Effector memory CD4-positive, alpha-beta T cell (primary cell): ENCODE measurements around the gene PPIAL4G.
"Not testable (repeated sequence)": the region's sequence is repeated elsewhere in the genome, so short reads cannot be mapped to it uniquely, and the experiment has no call there.

ENCODE experiments used
- DNase-seq, 3 donors: peaks; one replicate each; pipeline ENCODE4 v3.0.0-alpha.2; 2020
- H3K27ac ChIP-seq: 2 replicates; pipeline ENCODE4 v1.7.0; 2013; ENCODE audit warnings: mild to moderate bottlenecking, low read length, moderate library complexity; ENCODE audit not compliant: insufficient read depth, poor library complexity, severe bottlenecking
- H3K27me3 ChIP-seq: replicated peaks from 2 replicates; pipeline ENCODE4 v1.7.0; 2013; ENCODE audit warnings: mild to moderate bottlenecking, low read length; ENCODE audit not compliant: insufficient read depth, control insufficient read depth, poor library complexity, severe bottlenecking
- H3K36me3 ChIP-seq: 2 replicates; pipeline ENCODE4 v1.7.0; 2013; ENCODE audit warnings: mild to moderate bottlenecking, low read length, moderate library complexity; ENCODE audit not compliant: control insufficient read depth, insufficient read depth
- H3K4me1 ChIP-seq: 2 replicates; pipeline ENCODE4 v1.7.0; 2013; ENCODE audit warnings: low read length, mild to moderate bottlenecking; ENCODE audit not compliant: control insufficient read depth, insufficient read depth, poor library complexity, severe bottlenecking
- H3K4me3 ChIP-seq: 2 replicates; pipeline ENCODE4 v1.7.0; 2013; ENCODE audit warnings: low read length, low read depth, mild to moderate bottlenecking; ENCODE audit not compliant: insufficient read depth, poor library complexity, severe bottlenecking
- H3K9me3 ChIP-seq: 2 replicates; pipeline ENCODE4 v1.7.0; 2013; ENCODE audit warnings: mild to moderate bottlenecking, low read length, moderate library complexity; ENCODE audit not compliant: control insufficient read depth
- total RNA-seq, 3 donors: gene quantifications; one replicate each; lab custom pipeline; 2026; lab: John Stamatoyannopoulos, UW

Gene PPIAL4G
- 0 to 0.19 (median 0) reads per million in 3 donors for total RNA-seq

GRCh38 chr1:148483029-148483428 lies at the start of gene PPIAL4G:
Gene PPIAL4G, minus strand, starts transcription at chr1:148483302. Its CDS starts 50 bp downstream, at chr1:148483252.
- not testable (repeated sequence) for H3K4me1 ChIP-seq, H3K36me3 ChIP-seq, DNase-seq, H3K4me3 ChIP-seq, H3K27ac ChIP-seq, H3K27me3 ChIP-seq, H3K9me3 ChIP-seq

DNA sequence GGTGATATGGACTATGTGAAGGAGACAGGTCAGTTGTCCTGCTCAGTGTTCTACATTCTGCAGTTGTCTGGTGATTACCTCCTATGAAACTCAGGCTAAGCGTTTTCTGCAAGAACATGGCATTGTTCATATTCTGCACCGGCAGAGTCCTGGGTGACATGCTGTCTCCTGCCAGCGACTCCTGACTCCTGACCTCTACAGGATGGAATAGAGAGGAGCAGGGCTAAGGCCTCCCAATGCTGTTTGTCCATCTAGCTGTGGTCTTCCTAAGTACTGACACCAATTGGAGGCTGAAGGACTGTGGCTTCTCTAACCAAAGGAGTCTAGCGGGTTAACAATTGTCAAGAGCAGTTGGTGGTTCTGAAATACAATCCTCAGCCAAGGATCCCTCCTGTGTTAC lies 49.1 kb upstream of the PPIAL4G start:
- H3K4me3 ChIP-seq, H3K27ac ChIP-seq, H3K9me3 ChIP-seq, DNase-seq, H3K4me1 ChIP-seq, H3K36me3 ChIP-seq, H3K27me3 ChIP-seq: not testable (repeated sequence)

- not testable (repeated sequence) for H3K9me3 ChIP-seq, H3K36me3 ChIP-seq, H3K4me3 ChIP-seq, H3K4me1 ChIP-seq, H3K27me3 ChIP-seq
- DNase-seq, result peak; percentile 40 to 60 (median 44)
- peak overlapping the region; percentile 42 for H3K27ac ChIP-seq
These were observed 46.0 kb upstream of the PPIAL4G start for GRCh38 chr1:148529101-148529567.

- H3K9me3 ChIP-seq, DNase-seq, H3K27me3 ChIP-seq, H3K36me3 ChIP-seq, H3K4me3 ChIP-seq, H3K4me1 ChIP-seq: not testable (repeated sequence)
- H3K27ac ChIP-seq, result peak overlapping the region; percentile 42
These were observed 45.5 kb upstream of the PPIAL4G start for GRCh38 chr1:148528591-148528990.

DNA sequence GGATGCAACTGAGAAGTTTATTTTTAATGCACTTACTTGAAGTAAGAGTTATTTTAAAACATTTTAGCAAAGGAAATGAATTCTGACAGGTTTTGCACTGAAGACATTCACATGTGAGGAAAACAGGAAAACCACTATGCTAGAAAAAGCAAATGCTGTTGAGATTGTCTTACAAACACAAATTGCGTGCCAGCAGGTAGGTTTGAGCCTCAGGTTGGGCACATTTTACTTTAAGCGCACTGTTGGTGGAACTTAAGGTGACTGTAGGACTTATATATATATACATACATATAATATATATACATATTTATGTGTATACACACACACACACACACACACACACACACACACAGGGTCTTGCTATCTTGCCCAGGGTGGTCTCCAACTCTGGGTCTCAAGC lies 43.5 kb upstream of the PPIAL4G start:
- not testable (repeated sequence) for H3K4me3 ChIP-seq, H3K4me1 ChIP-seq, H3K9me3 ChIP-seq, H3K36me3 ChIP-seq, H3K27ac ChIP-seq, DNase-seq, H3K27me3 ChIP-seq

DNA sequence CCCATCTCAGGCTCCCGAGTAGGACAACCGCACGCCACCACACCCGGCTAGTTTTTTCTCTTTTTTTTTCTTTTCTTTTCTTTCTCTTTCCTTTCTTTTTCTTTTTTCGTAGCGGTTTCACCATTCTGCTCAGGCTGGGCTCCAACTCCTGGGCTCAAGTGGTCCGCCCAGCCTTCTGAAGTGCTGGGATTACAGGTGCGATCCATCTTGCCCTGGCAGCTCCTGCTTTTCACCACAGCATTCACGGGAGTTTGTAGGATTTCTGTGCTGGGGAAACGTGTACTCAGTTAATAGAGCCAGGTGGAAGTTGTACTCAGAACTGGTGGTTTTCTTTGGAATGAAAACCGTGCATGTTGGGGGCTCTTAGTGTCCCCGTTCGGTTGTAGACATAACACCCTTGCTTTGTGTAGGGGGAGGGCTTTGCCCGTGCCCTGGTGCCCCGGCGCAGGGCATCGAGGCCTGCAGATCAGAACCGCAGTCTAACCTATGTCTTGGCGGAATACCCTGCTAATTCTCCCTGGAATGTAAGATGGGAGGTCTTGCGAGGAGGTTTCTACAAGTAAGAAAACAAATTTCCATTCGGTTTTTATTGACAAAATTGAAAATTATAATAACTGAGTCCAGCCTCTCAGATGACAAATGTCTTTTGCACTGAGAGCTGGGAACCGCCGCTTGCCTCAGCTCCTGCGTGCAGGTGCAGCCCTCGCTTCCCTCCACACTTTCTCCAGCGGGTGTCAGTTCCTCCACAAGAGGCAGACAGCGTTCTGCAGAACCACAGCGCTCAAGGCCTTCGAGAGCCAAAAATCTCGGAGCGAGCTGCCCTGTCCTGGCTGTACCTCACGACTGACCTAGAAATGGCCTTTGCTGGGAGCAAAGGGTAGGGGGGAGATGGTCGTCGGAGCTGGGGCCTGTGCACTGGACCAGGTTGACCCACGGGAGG lies 40.4 kb upstream of the PPIAL4G start:
- H3K27ac ChIP-seq, H3K36me3 ChIP-seq, DNase-seq, H3K4me1 ChIP-seq, H3K27me3 ChIP-seq, H3K9me3 ChIP-seq: not testable (repeated sequence)
- peak overlapping the region; percentile 63 for H3K4me3 ChIP-seq

DNA sequence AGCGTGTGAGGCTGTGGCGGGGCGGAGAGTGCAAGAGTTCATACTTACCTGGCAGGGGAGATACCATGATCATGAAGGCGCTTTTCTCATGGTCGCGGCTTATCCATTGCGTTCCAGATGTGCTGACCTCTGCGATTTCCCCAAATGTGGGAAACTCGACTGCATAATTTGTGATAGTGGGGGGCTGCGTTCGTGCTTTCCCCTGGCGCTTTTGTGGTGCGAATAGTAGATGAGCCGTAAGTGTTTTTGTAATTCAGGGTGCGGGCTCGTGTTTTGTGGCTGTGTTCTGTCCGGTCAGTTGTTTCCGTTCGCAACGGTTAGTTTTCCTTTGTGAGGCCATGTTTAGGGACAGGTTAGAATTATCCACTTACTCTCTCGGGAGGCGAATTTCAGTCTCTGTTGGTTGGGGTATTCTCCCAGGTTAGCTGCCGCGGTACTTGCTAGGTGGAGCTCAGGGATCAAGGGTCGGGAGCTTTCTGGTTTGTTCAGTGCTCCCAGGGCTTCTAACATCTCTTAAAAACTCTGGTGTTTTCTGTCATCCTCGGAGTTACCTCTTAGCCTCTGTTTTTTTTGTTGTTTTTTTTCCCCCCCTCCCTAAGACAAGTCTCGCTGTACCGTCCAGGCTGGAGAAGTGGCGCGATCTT lies 39.6 kb upstream of the PPIAL4G start:
- not testable (repeated sequence) for H3K27me3 ChIP-seq, H3K36me3 ChIP-seq, H3K9me3 ChIP-seq, H3K4me1 ChIP-seq
- DNase-seq, result peak; percentile 80 to 84 (median 80)
- Histone ChIP-seq H3K27ac (peak overlapping the region; percentile 78), H3K4me3 (peak overlapping the region; percentile 63)

DNA sequence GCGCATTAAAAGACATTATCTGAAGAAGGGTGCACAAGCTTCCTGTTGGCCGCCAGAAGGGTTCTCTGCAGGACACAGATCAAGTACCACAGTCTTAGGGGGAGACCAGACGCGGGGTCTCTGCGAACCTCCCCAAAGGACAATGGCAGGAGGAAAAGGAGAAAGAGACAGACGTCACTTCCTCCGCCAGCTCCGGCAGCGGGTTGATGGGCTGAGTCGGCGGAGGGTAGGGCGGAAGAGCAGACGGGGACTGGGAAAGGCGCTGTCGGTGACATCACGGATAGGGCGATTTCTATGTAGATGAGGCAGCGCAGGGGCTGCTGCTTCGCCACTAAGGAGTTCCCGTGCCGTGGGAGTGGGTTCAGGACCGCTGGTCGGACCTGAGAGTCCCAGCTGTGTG lies 39.0 kb upstream of the PPIAL4G start:
- H3K27ac ChIP-seq, result peak overlapping the region; percentile 78
- not testable (repeated sequence) for H3K9me3 ChIP-seq, H3K27me3 ChIP-seq, H3K4me3 ChIP-seq, H3K4me1 ChIP-seq, H3K36me3 ChIP-seq
- peak; percentile 75 to 77 (median 76) for DNase-seq

GRCh38 chr1:148514310-148514709 lies 31.2 kb upstream of the PPIAL4G start:
- H3K27me3 ChIP-seq, H3K4me3 ChIP-seq, H3K27ac ChIP-seq, DNase-seq, H3K9me3 ChIP-seq, H3K4me1 ChIP-seq, H3K36me3 ChIP-seq: not testable (repeated sequence)

DNA sequence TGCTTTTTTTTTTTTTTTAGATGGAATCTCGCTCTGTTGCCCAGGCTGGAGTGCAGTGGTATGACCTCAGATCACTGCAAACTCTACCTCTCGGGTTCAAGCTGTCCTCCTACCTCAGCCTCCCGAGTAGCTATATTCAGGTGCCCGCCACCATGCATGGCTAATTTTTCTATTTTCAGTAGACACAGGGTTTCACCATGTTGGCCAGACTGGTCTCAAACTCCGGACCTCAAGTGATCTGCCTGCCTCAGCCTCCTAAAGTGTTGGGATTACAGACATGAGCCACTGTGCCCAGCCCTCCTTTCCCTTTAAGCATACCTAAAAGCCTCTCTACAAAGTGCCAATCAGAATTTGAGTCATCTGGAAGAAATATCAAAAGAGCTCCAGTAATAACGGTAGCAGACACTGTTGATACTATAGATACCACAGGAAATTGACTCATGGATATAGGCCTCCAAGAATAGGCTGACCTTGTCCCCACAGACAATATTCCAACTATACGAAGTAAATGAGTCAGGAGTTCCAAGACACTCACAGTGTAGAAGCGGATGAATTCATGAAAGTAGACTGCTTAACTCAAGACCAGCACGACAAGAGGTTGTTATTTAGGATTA lies 29.6 kb upstream of the PPIAL4G start:
- not testable (repeated sequence) for H3K36me3 ChIP-seq, H3K4me1 ChIP-seq, H3K9me3 ChIP-seq, H3K4me3 ChIP-seq, H3K27me3 ChIP-seq, H3K27ac ChIP-seq, DNase-seq
